Activated naive CD8-positive, alpha-beta T cell treated with anti-CD3 and anti-CD28 coated beads, Interleukin-2, amount 50 U/mL, for 16 hours (primary cell): ENCODE data around the gene TSPAN15.

Source experiments
- DNase-seq: peaks from one replicate; pipeline ENCODE4 v3.0.0-alpha.2; 2020; ENCODE audit warnings: low read depth, low spot score

Gene TSPAN15

DNA sequence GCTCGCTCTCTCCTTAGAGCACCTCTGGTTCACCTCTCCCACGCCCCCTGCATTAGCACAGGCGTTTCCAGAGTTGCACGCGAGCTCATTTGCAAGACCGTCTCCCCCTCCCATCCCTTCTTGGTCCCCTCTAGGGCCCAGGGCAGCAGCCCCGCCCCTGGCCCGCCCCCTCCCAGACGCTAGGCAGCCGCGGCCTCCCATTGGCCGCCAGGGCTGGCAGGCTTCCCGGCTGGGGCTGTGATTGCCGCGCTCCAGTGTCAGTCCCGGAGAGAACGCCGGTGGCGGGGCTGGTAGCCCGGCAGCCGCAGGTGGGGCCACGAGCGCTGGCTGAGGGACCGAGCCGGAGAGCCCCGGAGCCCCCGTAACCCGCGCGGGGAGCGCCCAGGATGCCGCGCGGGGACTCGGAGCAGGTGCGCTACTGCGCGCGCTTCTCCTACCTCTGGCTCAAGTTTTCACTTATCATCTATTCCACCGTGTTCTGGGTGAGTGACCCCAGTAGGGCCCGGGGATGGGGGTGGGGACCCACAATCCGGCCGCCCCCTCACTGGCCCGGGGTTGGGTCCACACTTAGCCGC lies at the start of gene TSPAN15:
TSPAN15 (plus strand) TSS at position 257 of the 575 bp plus-strand sequence; CDS start at position 387, 130 bp downstream.
- DNase-seq, result peak; percentile 56

DNA sequence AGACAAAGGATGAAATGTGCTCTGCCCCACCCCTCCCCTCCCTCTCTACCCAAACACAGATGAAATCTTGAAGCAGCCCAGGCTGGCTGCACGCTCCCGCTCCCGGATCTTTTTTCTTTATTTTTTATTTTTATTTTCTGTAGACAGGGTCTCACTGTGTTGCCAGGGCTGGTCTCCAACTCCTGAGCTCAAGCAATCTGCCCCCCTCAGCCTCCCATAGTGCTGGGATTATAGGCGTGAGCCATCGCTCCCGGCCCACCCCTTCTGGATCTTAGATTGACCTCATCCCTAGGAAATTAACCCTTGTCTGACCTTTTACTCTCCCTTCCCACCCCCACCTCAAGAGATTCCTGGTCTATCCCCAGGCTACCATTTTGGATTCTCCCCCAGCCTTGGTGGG lies 48.9 kb upstream of the TSPAN15 start:
- DNase-seq, result no peak

DNA sequence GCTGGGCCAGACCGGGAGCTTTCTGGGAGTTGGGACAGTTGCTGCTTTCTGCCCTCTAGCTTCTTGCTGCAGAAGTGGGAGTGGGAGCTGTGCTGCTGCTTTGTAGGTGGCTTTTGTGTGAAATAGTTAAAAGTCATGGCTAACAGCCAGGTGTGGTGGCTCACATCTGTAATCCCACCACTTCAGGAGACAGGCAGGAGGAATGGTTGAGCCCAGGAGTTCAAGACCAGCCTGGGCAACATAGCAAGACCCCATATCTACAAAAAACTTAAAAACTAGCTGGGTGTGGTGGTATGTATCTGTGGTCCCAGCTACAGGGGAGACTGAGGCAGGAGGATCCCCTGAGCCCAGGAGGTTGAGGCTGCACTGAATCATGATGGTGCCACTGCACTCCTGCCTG lies 48.2 kb upstream of the TSPAN15 start:
- no peak for DNase-seq

DNA sequence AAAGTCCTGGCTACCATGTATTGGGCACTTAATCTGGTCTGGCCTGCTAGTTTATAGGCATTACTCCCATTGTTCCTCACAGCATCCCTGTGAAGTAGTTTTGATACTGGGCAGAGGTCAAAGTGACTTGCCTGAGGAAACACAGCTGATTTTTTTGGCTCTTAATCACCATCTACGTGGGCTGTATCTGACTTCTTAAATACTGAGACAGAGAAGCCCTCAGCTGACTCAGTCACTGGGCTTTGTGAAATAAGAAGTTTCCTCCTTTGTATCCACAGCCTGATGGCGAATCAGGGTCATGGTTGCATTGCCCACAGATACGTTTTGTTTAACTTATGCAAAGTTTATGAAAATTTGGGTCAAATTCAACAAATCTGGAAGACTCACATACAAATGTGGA lies 47.7 kb upstream of the TSPAN15 start:
- DNase-seq, result no peak

DNA sequence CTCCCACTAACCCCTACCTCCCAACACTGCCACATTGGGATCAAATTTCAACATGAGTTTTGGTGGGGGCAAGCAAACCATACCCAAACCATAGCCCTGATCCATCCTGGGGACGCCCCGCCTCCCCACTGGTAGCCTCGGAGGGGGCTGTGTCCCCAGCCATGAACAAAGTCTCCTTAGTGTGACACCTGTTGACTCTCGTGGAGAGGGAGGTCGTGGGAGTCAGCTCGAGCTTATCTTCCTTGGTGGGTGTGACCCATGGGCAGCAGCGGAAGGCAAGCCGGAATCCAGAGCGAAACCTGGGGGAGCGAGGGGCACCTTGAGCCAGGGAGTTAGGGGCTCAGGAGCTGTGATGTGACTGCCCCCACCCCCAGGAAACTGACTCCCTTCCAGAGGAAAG lies 46.5 kb upstream of the TSPAN15 start:
- no peak for DNase-seq

DNA sequence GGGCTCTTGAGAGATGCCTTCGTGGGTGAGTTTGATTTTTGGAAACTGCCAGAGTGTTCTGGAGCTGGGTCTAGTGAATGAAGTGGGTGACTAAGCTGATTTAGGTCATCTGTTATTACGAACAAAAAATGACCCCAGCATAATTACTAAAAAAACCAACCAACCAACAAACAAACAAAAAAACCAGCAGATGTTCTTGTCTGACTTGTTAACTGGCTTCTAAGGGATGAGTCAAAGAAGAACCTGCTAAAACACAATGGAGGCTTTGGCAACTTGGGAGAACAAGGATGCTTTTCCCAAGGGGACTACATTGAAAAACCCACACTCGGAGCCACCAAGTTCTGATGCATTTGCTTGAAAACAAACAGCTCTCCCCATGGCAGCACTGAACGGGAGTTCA lies 46.0 kb upstream of the TSPAN15 start:
- DNase-seq, result no peak

DNA sequence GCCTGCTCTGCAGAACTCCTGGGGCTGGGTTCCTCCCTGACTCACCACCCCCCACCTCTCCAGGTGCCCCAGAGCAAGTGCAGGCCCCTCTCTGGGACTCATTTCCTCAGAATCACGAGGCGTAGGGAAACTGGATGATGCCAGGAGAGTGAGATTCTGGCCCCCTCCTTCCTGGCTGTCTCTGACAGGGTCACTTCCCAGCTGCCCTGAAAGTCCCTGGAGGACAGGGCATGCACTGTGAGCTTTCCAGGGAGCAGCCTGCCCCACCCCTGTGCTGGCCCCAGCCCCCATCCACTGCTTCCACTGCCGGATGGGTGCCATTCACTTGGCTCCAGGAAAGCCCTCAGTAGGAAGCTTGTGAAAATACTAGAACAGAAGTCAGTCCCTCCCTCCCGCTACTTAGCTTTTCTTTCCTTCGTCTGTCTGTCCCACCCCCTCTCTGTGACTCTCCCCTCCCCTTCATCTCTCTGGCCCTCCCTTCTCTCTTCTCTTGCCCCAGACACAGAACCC lies 44.9 kb upstream of the TSPAN15 start:
- no peak for DNase-seq

DNA sequence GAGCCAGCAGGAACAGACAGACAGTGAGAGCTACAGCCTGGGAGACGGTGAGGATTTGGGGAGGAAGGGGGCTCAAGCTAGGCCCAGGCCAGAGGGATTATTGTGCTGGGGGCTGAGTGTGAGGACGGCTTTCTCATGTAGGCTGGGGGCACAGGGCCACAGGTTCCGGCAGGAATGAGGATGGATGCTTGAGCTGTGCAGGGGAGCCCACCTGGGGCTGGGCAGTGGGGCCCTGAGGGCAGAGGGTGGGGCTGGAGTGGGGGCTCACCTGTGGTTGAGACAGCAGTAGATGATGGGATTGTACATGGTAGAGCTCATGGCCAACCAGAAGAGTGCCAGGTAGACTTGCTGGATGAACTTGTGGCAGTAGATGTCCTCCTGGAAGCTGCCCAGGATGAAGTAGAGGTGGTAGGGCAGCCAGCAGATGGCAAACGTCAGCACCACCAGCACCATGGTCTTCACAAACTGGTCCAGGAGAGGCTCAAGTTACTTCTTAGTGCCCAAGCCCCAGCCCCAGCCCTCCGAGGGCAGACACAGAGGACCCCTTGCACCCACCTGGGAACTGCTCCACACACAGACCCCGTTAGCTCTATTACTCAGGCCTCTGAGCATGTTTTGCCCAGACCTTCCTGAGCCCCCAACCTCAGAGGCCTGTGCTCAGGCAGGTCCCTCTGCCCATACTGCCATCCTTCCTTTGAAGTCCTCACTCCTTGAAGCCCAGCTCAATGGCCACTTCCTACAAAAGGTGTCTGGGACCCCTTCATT lies 44.3 kb upstream of the TSPAN15 start:
- no peak for DNase-seq

DNA sequence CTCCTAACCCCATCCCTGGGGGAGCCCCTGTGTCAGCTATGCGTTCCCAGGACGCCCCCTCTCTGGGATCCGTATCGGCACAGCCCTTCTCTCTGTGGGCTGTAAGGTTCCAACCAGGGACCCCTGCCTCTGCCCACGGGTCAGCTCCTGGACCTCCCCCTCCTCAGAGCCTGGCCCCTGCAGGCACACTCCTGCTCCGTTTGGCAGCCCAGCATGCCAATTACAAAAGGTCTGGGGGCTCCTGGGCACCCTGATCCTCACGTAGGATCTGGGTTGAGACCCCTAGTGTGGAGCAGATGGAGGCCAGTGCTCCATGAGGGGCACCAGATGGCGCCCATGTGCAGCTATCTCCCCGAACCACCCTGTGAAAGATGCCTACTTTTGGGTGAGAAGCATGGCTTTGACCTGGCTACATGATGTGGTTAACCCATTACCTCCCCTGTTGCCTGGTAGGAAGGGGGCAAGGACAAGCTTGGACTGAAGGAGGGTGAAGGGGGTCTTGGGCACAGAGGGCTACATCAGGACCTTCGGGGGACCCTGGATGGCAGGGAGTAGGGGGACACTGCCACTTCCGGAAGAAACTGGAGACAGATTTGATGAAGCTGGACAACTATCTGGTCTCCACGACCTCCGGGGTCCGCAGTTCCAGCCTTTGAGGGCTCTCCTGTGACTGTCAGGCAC lies 43.5 kb upstream of the TSPAN15 start:
- no peak for DNase-seq

DNA sequence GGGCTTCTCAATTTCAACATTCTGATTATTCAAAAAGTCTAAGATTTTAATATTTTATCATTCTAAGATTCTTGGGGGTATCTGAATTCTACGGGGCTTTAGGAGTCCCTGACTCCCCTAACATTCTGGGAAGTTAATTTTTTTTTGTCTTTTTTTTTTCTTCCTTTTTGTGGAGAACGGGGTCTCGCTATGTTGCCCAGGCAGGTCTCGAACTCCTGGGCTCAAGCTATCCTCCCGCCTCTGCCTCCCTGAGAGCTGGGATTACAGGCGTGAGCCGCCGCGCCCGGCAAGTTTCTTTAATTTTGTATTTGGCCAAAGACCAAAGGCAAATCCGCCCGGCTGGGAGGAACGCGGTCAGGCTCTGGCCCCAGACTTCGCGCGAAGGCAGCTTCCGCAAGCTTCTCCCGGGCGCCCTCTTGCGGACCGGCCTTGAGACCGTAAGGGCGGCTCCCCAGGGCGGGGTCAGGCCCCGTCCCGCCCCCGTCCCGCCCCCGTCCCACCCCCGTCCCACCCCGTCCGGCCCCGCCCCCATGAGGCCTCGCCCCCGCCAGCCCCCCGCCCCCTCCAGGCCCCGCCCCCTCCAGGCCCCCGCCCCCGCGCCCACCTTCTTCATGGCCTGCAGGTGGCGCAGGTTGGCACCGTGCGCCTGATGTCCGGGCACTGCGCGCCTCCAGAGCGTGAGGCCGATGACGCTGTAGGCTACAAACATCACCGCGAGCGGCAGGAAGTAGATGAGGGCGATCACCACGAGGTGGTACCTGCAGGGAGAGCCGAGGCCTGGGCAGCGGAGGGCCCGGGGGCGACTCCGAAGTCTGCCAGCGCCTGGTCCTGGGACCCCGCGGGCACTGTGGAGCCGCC lies 42.7 kb upstream of the TSPAN15 start:
- peak; percentile 69 for DNase-seq

DNA sequence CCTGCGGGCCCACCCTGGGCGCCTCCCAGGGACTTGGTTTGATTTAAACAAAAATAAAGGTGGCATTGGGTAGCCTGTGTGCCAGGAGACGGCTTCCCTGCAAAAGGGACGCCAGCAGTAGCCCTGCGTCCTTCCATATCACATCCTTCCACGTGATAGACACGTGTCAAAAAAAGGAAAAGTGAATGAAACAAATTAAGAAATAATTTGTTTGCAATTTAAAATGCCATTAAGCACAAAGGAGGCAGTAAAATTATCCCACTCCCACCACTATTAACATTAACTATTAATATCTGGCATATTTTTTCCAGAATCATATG lies 42.1 kb upstream of the TSPAN15 start:
- no peak for DNase-seq

DNA sequence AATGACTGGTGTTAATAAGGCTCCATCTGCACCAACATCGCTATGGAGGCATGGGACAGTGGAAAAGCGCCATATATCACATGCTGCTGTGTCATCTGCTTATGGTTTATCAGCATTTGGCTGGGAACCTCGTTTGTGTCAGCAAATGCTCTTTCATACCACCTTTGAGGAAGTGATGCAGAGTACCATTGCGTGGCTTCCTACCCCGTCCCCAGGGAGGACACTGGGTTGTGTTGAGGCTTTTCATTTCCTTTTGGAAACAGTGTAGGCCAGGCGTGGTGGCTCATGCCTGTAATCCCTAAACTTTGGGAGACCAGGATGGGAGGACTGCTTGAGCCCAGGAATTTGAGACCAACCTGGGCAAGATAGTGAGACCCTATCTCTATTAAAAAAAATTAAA lies 41.3 kb upstream of the TSPAN15 start:
- no peak for DNase-seq

DNA sequence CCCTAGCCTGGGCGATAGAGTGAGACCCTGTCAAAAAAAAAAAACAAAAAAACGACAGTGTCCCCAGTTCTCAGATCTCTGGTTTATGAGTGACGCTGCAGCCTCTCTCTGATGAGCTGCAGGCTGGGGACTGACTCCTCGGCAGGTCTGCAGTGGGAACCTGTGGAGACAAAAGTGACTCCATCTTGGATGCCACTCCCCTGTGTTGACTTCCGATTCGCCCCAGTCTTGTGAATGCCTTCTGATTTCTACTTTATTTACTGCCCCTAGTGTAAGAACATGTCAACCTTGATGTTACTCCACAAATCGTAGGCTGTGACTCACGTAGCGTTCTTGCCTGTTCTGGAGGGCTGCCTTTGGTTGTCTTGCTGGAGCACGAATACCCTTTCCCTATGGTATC lies 40.8 kb upstream of the TSPAN15 start:
- DNase-seq, result no peak

DNA sequence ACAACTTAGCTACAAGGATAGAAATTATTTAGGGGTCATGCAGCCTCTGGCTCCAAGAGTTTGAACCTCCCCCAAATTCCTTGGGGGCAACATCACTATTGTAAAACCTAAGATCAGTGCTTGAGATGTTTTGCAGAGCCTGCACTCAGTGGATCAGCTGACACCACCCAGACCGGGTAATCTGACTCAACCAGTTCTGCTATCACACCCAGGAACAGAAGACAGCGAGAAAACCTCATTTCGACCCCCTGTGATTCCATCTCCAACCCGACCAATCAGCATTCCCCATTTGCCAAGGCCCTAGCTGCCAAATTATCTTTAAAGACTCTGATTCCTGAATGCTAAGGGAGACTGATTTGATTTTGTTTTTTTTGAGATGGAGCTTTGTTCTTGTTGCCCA lies 39.8 kb upstream of the TSPAN15 start:
- DNase-seq, result no peak

DNA sequence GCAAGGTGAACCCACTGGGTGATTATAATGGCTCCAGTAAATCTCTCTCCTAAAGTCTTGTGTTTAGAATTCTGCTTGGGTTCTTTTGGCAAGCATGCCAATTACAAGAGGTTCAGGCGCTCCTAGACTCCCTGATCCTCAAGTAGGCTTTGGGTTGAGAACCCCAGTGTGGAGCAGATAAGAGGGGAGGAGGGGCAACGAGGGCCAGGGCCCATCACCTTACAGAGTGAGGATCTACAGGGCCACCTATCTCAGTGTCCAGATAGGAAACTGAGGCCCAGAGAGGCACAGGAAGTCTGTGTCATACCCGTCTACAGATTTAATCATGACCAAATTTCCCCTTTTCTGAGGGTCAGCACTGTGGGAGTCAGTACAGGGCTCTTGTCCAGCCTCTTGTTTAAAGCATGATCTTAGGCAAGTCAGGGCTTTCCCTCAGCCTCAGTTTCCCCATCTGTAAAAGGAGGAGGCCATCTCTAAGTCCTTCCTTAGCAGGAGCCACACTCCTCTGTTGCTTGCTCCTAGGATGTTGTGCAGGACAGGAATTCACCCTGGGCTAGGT lies 39.0 kb upstream of the TSPAN15 start:
- no peak for DNase-seq

DNA sequence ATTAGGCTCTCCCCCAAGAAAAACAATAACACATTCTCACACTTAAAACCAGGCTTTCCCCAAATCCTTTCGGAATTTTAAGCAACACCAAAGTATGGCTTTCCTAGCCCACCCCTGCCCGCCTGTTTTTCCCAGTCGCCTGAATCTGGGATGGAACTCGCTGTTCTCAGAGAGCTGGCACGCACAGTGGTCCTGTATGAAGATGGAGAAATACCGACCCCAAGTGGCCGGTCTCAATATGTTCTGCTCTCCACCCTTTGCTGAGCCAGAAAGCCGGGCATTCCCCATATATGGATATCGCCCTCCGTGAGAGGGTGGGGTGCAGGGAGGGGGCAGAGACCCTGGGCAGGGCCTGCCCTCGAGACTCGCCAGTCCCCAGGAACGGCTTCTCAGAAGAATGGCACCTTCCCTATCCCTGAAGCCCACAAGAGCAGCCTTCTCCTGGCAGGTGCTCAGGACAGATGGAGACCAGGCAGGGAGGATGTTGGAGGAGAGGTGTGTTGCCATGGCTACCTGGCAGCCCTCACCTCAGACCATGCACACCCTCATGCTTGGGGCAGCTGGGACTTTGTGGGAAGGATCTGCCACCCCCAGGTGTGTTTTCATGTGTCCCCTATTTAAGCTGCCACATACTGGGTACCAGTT lies 37.9 kb upstream of the TSPAN15 start:
- DNase-seq, result no peak

DNA sequence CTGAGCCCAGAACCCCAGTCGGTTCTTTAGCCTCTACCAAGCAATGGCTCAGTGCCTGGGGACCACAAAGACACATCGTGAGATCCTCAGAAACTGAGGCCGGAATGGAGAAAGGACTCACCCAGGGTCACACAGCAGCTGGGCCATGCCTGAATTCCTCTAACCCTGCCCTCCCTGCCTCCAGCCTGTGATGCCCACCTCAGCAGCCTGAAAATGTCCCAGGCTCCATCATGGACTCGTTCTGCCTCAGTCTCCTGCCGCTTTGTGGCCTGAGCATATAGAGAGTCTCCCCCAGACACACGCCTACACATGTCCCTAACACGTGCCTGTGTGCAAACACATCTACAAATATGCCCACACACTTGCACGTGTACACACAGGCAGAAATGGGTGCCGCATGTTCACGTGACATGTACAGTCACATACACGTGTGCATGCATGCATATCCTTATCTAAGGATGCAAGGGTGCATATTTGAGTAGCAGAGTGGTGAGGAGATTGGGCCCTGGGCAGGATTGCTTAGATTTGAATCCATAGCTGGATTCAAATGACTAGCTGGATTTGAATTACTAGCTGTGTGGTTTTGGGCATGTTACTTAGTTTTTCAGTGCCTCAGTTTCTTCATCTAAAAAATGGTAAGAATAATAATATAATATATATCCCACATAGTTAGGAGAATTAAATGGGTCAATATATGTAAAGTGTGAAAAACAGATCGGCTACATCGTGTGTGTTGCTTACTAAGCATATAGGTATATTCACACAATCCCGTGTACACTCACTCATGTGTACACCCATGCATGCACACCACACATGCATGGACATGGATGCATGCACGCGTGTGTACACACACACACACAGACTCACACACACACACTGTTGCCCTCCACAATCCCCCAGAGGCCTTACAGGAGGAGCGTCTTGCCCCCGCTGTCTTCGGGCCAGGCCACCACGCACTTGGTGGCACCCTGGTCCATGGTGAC lies 36.9 kb upstream of the TSPAN15 start:
- no peak for DNase-seq

DNA sequence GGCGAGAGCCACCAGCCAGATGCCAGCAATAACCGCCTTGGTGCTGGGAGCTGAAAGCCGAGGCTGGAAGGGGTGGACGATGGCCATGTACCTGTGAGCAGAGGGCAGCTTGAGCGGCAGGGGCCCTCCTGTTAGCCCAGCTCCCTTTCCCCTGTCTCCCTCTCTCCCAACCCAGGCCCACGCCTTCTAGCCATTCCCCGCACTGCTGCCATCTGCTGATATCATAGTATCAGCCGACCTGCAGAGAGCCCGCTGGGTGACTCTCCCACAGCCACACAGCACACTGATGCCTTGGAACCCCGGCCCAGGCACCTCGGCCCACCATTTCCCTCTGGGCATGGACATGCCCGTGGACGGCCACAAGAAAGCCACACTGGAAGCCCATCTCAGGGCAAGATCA lies 36.2 kb upstream of the TSPAN15 start:
- no peak for DNase-seq

DNA sequence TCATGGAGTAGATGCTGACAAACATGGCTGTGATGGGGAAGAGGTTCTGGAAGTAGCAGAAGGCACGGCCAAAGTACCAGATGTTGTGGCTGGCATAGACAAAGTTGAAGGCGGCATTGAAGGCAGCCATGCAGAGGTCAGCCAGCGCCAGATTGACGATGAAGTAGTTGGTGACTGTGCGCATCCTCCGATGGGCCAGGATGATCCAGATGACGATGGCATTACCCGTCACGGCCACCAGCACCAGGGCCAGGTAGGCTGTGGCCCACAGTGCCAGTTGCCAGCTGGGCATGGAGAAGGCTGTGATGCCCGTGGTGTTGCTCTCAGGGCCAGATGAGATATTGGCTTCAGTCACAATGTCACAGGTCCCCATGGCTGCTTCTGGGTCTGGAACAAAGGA lies 35.3 kb upstream of the TSPAN15 start:
- no peak for DNase-seq

DNA sequence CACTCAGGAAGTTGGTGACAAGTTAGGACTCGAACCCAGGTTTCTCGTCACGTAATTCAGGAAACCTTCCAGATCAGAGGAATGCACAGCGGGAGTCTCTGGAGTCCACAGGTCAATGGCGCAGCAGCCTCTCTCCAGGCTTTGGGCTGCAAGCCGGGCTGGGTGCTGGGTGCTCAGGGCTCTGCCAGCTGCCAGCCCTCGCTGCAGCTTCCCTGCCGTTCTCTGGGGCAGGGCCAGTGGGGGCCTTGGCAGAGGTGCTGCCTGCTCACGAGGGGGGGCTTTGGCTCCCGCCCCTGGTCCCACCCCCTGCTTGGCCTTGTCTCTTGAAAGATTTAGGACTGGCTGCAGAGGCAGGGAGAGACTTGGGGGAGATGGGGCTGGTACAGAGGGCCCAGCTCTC lies 34.6 kb upstream of the TSPAN15 start, which contains the start of gene TACR2:
TACR2 (minus strand) TSS at position 224 of the 400 bp plus-strand sequence. CDS start 595 bp downstream, outside the sequence.
- no peak for DNase-seq
